Measurements from ENCODE around the gene NAA35. TPM values are rescaled to one million over a fixed set of nuclear protein-coding genes. Genes with fewer than 3 reads are reported as not detected.

NAA35 gene
- total and polyA plus RNA-seq, 12 donors: 8.4 to 44.6 (median 23.8) TPM

DNA sequence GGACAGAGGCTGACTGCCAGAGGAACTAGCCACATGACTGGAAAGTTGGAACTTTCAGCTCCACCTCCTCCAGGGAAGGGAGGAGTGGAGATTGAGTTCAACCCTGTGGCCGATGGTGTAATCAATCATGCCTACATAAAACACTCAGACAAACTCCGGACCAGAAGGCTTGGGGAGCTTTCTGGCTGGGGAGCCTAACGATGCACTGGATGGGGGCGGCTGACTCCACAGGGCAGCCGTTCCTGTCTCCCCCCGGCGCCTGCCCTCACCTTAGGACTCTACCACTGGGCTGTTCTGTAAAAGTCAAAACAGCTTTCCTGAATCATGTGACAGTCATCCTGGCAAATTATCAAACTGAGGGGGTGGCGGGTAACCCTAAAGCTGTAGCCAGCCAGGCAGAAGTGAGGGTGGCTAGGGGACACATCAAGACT is 100.4 kb downstream of the NAA35 start:
- H3K4me3 ChIP-seq: peak overlapping the region in 1 of 4 donors; percentile 30
- peak in 5 of 7 donors; percentile 42 to 68 (median 54) for DNase-seq
- no peaks in the 10 kb centered on the region for H3K9me3 ChIP-seq (replicated peaks in 1 of 3)
- H3K27ac ChIP-seq: peak overlapping the region in 1 of 5 donors; percentile 20
- peaks cover 4 to 9% of the 10 kb centered on the region in 2 donors for H3K4me1 ChIP-seq (replicated peaks in 1 of 2)
- no peaks in the 10 kb centered on the region for H3K27me3 ChIP-seq
- no peak for TF ChIP-seq POLR2A (IDR thresholded peaks at IDR 0.05)
- TF ChIP-seq, protein P1, sequence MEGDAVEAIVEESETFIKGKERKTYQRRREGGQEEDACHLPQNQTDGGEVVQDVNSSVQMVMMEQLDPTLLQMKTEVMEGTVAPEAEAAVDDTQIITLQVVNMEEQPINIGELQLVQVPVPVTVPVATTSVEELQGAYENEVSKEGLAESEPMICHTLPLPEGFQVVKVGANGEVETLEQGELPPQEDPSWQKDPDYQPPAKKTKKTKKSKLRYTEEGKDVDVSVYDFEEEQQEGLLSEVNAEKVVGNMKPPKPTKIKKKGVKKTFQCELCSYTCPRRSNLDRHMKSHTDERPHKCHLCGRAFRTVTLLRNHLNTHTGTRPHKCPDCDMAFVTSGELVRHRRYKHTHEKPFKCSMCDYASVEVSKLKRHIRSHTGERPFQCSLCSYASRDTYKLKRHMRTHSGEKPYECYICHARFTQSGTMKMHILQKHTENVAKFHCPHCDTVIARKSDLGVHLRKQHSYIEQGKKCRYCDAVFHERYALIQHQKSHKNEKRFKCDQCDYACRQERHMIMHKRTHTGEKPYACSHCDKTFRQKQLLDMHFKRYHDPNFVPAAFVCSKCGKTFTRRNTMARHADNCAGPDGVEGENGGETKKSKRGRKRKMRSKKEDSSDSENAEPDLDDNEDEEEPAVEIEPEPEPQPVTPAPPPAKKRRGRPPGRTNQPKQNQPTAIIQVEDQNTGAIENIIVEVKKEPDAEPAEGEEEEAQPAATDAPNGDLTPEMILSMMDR (IDR thresholded peaks at IDR 0.05): no peak
- 30 to 49% (median 35%) methylated on average over 6 to 8 of the region's 8 CpGs for WGBS, 4 donors
- H3K36me3 ChIP-seq (replicated peaks in 1 of 2): no peaks in the 10 kb centered on the region
- intact Hi-C loops (cut with DNase I): no loop called here

DNA sequence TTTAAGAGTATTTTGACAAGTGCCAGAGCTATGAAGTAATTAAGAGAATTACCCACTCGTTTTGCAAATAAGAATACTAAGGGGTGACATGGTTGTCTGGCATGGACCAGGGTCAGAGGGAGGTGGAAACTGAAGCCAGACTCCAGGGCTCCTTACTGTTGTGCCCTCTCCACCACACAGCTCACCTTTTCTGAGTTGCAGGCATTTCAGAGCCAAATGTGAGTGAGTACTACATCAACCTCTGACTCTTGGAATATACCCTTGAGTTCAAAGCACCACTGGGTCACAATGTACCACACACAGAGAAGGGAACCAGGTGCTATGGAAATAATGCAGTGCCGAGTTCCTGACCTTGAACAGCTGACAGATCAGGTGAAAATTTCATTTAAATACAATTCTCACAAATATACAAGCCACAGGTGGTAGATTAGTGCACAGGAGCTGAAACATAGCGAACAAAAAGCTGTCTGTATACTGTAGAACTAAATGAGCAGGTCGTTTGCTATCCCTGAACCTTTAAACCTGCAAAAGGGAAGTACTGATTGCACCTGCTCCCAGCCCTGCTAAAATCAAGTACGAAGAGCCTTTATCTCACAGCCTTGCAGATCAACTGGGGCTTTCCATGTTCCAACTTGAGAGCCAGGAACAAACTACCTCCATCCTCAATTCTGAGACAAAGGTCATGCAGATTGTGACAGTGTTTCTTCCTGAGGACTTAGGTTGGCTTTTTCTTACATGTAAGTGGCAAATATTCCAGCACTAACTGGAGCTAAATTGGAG is 101.4 kb downstream of the NAA35 start:
- H3K9me3 ChIP-seq (replicated peaks in 1 of 3): no peaks in the 10 kb centered on the region
- peaks cover 4 to 9% of the 10 kb centered on the region in 2 donors for H3K4me1 ChIP-seq (replicated peaks in 1 of 2)
- DNase-seq: no peak
- TF ChIP-seq, protein P1 (IDR thresholded peaks at IDR 0.05): no peak
- no peak for TF ChIP-seq POLR2A (IDR thresholded peaks at IDR 0.05)
- H3K27ac ChIP-seq: no peak overlapping the region
- no peak overlapping the region for H3K4me3 ChIP-seq
- no peaks in the 10 kb centered on the region for H3K27me3 ChIP-seq
- intact Hi-C loops (cut with DNase I): no loop called here
- no peaks in the 10 kb centered on the region for H3K36me3 ChIP-seq (replicated peaks in 1 of 2)
- WGBS, 4 donors: 73 to 86% (median 79%) methylated on average over 5 of the region's 5 CpGs

DNA sequence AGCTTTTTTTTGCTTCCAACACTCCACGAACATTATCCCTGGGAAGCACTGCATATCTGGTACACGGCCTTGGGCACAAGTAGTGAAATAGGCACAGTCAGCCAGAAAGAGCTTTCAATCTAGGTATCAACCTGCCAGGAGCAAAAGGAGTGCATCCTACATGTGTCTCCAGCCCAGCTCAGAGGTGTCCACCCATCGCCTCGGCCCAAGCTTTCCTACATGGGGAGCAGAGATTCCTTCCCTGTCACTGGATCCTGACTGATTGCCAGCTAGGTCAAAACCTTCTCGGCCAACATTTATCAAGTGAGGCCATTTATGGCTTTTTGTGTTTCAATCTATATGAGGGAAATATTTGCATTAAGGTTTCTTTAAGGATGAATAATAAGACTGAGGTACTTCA is 102.6 kb downstream of the NAA35 start:
- Histone ChIP-seq H3K4me3 (no peak overlapping the region), H3K27me3 (no peaks in the 10 kb centered on the region), H3K27ac (no peak overlapping the region), H3K4me1 (replicated peaks in 1 of 2) (peaks cover 4 to 9% of the 10 kb centered on the region in 2 donors), H3K36me3 (replicated peaks in 1 of 2) (no peaks in the 10 kb centered on the region), H3K9me3 (replicated peaks in 1 of 3) (no peaks in the 10 kb centered on the region)
- WGBS, 4 donors: 68 to 80% (median 78%) methylated on average over 5 of the region's 5 CpGs
- DNase-seq: no peak
- intact Hi-C loops (cut with DNase I): no loop called here
- TF ChIP-seq POLR2A (IDR thresholded peaks at IDR 0.05): no peak
- TF ChIP-seq, protein P1 (IDR thresholded peaks at IDR 0.05): no peak

DNA sequence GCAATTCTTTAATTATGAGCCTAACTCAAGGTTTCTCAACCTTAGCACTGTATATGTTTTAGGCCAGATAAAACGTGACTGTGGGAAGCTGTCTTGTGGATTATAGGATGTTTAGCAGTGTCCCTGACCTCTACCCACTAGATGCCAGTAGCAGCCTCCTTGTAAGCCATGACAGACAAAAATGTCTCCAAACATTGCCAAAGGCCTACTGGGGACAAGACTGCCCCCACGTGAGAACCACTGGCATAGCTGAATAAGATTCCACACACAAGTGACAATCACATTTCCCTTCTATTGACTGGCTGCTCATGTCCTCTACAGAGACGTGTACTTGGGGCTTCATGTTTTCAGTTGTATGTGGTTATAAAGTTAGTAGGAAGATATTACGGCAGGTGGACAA is 103.1 kb downstream of the NAA35 start:
- H3K4me1 ChIP-seq (replicated peaks in 1 of 2): peaks cover 4 to 9% of the 10 kb centered on the region in 2 donors
- H3K27ac ChIP-seq: no peak overlapping the region
- H3K27me3 ChIP-seq: no peaks in the 10 kb centered on the region
- no peak for DNase-seq
- H3K4me3 ChIP-seq: no peak overlapping the region
- WGBS, 4 donors: 71 to 95% (median 91%) methylated on average over 4 of the region's 4 CpGs
- H3K36me3 ChIP-seq (replicated peaks in 1 of 2): no peaks in the 10 kb centered on the region
- intact Hi-C loops (cut with DNase I): no loop called here
- no peak for TF ChIP-seq POLR2A (IDR thresholded peaks at IDR 0.05)
- TF ChIP-seq, protein P1 (IDR thresholded peaks at IDR 0.05): no peak
- no peaks in the 10 kb centered on the region for H3K9me3 ChIP-seq (replicated peaks in 1 of 3)
